ENCODE measurements around the gene FAM72B.
"Not testable (repeated sequence)": the region's sequence is repeated elsewhere in the genome, so short reads cannot be mapped to it uniquely, and the experiment has no call there.

DNA sequence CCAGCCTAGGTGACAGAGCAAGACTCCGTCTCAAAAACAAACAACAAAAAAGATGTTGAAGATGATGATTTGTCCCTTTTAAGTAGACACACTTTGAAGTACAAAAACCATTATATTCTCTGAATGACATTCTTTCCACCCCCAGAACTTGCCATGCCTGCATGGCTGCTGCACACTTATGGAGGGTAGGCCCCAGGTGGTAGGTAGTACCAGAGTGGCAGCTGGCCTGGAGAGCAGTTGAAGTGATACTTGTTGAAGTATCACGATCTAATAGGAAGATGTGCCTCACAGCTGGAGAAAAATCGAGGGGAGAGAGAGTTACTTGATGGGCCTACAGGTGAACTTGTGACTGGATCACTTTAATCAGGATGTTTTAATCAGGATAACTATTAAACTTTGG is 15.6 kb upstream of the FAM72B start:
- not testable (repeated sequence) for TF ChIP-seq EZH2 (IDR thresholded peaks at IDR 0.05; ENCODE audit: low read length, missing control alignments)
- TF ChIP-seq, protein P1, sequence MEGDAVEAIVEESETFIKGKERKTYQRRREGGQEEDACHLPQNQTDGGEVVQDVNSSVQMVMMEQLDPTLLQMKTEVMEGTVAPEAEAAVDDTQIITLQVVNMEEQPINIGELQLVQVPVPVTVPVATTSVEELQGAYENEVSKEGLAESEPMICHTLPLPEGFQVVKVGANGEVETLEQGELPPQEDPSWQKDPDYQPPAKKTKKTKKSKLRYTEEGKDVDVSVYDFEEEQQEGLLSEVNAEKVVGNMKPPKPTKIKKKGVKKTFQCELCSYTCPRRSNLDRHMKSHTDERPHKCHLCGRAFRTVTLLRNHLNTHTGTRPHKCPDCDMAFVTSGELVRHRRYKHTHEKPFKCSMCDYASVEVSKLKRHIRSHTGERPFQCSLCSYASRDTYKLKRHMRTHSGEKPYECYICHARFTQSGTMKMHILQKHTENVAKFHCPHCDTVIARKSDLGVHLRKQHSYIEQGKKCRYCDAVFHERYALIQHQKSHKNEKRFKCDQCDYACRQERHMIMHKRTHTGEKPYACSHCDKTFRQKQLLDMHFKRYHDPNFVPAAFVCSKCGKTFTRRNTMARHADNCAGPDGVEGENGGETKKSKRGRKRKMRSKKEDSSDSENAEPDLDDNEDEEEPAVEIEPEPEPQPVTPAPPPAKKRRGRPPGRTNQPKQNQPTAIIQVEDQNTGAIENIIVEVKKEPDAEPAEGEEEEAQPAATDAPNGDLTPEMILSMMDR (conservative IDR thresholded peaks at IDR 0.05 in 1 of 2, IDR thresholded peaks at IDR 0.05 in 1 of 2; ENCODE audit: low read depth in 1 of 2, low read length in 2 of 2): not testable (repeated sequence)

Measured in fibroblast of lung (primary cell).